ENCODE data around the gene FGF6. TPM values are rescaled to one million over a fixed set of nuclear protein-coding genes. Genes with fewer than 3 reads are reported as not detected.

FGF6 gene
- total RNA-seq, 1 donor from 2014 or later = not detected

DNA sequence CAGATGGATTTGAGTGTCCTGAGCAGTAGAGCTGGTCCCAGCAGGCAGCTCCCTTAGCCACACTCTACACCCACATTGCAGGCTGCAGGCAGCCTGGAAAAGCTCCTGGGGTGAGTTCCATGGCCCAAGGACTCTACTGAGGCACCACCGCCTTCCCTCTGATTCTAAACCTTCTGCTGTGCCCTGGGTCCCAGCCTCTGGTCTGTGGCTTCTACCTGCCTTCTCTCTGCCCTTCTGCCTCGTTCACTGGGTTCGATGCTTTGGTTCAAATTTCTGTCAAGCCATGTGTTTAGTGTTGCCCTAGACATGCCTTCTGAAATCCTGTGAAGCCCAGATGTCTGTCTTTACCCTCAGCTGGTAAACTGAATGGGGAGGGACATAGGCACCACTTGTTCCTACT lies 1.5 kb upstream of the FGF6 start:
- Mint-ChIP-seq H3K4me3 (no peak overlapping the region), H3K4me1 (peaks cover 40% of the 10 kb centered on the region), H3K36me3 (no peaks in the 10 kb centered on the region), H3K27ac (peak overlapping the region; percentile 36), H3K9me3 (peaks cover under 1% of the 10 kb centered on the region), H3K27me3 (ENCODE audit: insufficient read depth, low read depth) (peaks cover 2% of the 10 kb centered on the region)
- Histone ChIP-seq H3K27ac (no peak overlapping the region), H3K4me2 (no peak overlapping the region), H3K79me2 (ENCODE audit: low read depth) (no peaks in the 10 kb centered on the region), H3F3A (ENCODE audit: low read depth) (peaks cover 25% of the 10 kb centered on the region), H3K9ac (no peak overlapping the region), H2AFZ (replicated peaks) (no peak overlapping the region), H4K20me1 (ENCODE audit: low read depth) (no peaks in the 10 kb centered on the region), H3K27me3 (no peaks in the 10 kb centered on the region), H3K9me3 (ENCODE audit: low read depth) (no peaks in the 10 kb centered on the region), H3K4me1 (peaks cover 32% of the 10 kb centered on the region), H3K36me3 (no peaks in the 10 kb centered on the region), H3K4me3 (no peak overlapping the region)
- TF ChIP-seq, protein P1, sequence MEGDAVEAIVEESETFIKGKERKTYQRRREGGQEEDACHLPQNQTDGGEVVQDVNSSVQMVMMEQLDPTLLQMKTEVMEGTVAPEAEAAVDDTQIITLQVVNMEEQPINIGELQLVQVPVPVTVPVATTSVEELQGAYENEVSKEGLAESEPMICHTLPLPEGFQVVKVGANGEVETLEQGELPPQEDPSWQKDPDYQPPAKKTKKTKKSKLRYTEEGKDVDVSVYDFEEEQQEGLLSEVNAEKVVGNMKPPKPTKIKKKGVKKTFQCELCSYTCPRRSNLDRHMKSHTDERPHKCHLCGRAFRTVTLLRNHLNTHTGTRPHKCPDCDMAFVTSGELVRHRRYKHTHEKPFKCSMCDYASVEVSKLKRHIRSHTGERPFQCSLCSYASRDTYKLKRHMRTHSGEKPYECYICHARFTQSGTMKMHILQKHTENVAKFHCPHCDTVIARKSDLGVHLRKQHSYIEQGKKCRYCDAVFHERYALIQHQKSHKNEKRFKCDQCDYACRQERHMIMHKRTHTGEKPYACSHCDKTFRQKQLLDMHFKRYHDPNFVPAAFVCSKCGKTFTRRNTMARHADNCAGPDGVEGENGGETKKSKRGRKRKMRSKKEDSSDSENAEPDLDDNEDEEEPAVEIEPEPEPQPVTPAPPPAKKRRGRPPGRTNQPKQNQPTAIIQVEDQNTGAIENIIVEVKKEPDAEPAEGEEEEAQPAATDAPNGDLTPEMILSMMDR (IDR thresholded peaks at IDR 0.05) = no peak
- TF ChIP-seq EZH2 (IDR thresholded peaks at IDR 0.05) (no peak), EZH2phosphoT487 (IDR thresholded peaks at IDR 0.05) (no peak)
- no peak for DNase-seq (ENCODE audit: low spot score)

DNA sequence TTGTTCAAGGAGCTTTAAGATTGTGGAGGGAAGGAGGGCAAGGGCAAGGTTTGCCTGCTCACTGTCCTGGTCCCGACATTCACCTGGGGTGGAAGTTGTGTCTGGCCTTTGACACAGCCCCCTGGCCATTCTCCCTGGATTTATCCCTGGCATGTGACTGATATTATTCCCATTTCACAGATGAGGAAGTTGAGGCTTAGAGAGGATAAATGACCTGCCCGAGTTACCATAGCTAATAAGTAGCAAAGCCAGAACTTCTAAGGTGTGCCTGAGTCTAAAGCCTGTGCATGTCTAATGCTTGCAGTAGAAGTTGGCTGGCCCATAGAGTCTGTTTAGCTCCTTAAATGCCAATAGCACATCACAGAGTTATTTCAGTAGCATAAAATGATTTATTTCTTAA lies 720 bp upstream of the FGF6 start:
- H3K4me3 Mint-ChIP-seq = no peak overlapping the region
- Histone ChIP-seq H3K4me1 (peaks cover 32% of the 10 kb centered on the region), H3K79me2 (ENCODE audit: low read depth) (no peaks in the 10 kb centered on the region), H3F3A (ENCODE audit: low read depth) (peaks cover 26% of the 10 kb centered on the region), H3K27me3 (no peaks in the 10 kb centered on the region), H3K27ac (no peak overlapping the region), H2AFZ (replicated peaks) (no peak overlapping the region), H3K9ac (no peak overlapping the region), H3K36me3 (no peaks in the 10 kb centered on the region), H3K4me2 (no peak overlapping the region), H4K20me1 (ENCODE audit: low read depth) (no peaks in the 10 kb centered on the region), H3K9me3 (ENCODE audit: low read depth) (no peaks in the 10 kb centered on the region), H3K4me3 (no peak overlapping the region)
- no peak for DNase-seq (ENCODE audit: low spot score)
- no peaks in the 10 kb centered on the region for H3K9me3 Mint-ChIP-seq
- peaks cover 40% of the 10 kb centered on the region for H3K4me1 Mint-ChIP-seq
- H3K27me3 Mint-ChIP-seq (ENCODE audit: insufficient read depth, low read depth) = peaks cover 2% of the 10 kb centered on the region
- H3K27ac Mint-ChIP-seq = peak overlapping the region; percentile 48
- no peak for TF ChIP-seq EZH2phosphoT487 (IDR thresholded peaks at IDR 0.05)
- TF ChIP-seq, protein P1 (IDR thresholded peaks at IDR 0.05) = no peak
- no peak for TF ChIP-seq EZH2 (IDR thresholded peaks at IDR 0.05)
- H3K36me3 Mint-ChIP-seq = no peaks in the 10 kb centered on the region

DNA sequence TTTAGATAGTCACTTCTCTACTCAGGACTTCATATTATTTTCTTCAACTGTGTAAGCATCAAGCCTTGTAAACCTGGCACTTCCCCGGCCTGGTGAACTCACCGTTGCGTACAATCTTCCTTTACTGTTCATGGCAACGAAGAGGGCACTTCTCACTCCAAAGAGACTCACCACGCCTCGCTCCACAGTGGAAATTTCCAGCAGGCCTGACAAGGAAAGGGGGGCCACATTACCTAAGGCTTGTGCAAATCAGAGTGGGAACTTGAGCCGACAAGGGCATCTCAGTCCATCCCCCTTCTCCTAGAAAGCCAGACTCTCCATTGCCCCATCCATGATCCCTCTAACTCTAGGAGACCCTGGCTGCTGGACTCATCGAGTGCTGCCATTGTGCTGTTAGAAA lies 1.6 kb downstream of the FGF6 start:
- Histone ChIP-seq H3K27me3 (no peaks in the 10 kb centered on the region), H3K36me3 (no peaks in the 10 kb centered on the region), H3K4me1 (peaks cover 26% of the 10 kb centered on the region), H3K4me2 (no peak overlapping the region), H3K27ac (no peak overlapping the region), H3F3A (ENCODE audit: low read depth) (peaks cover 29% of the 10 kb centered on the region), H4K20me1 (ENCODE audit: low read depth) (no peaks in the 10 kb centered on the region), H3K4me3 (no peak overlapping the region), H3K79me2 (ENCODE audit: low read depth) (no peaks in the 10 kb centered on the region), H3K9me3 (ENCODE audit: low read depth) (no peaks in the 10 kb centered on the region), H2AFZ (replicated peaks) (no peak overlapping the region), H3K9ac (no peak overlapping the region)
- DNase-seq (ENCODE audit: low spot score) = no peak
- TF ChIP-seq EZH2phosphoT487 (IDR thresholded peaks at IDR 0.05) (no peak), EZH2 (IDR thresholded peaks at IDR 0.05) (no peak)
- TF ChIP-seq, protein P1 (IDR thresholded peaks at IDR 0.05) = no peak
- peak overlapping the region; percentile 83 for H3K27ac Mint-ChIP-seq
- H3K27me3 Mint-ChIP-seq (ENCODE audit: insufficient read depth, low read depth) = peaks cover 8% of the 10 kb centered on the region
- H3K9me3 Mint-ChIP-seq = no peaks in the 10 kb centered on the region
- H3K4me1 Mint-ChIP-seq = peaks cover 38% of the 10 kb centered on the region
- no peak overlapping the region for H3K4me3 Mint-ChIP-seq
- no peaks in the 10 kb centered on the region for H3K36me3 Mint-ChIP-seq
